SK-N-MC (cell line): ENCODE results near the gene AUTS2.

Source experiments
- EZH2 ChIP-seq: fragments of 200-600 bp; sonication (generic); IDR thresholded peaks from one replicate; pipeline ENCODE4 v1.6.1; 2017; ENCODE audit warnings: antibody characterized with exemption
- POLR2AphosphoS5 ChIP-seq: IDR thresholded peaks from 2 replicates; pipeline ENCODE4 v1.6.1; 2012; ENCODE audit warnings: mild to moderate bottlenecking, low read depth, low read length, borderline replicate concordance

DNA sequence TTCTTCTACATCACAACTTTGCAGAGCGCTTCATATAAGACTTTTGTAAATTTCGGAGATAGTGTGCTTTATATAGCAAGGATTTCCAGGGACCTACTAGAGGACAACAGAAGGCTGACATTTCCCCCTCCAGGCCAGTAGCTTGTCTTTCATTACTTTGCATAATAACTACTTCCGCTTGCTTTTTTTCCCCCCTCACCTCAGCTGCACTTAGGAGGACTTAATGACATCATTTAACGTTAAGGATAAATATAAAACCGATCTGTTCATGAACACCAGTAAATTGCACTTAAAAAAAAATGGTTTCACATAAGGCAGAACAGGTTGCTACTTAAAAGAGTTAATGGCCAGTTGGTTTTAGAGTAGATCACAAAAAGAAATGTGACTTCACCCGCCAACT, 172.3 kb downstream of the AUTS2 start:
- TF ChIP-seq POLR2AphosphoS5: no peak
- TF ChIP-seq EZH2: no peak
